ENCODE measurements around the gene HS2ST1.
A peak's percentile ranks its signal among the peaks of the same experiment; 100 is the strongest.

The HS2ST1 gene

GRCh38 chr1:87108814-87109411, 194.5 kb downstream of the HS2ST1 start:
- CTCF ChIA-PET, result interaction anchor here (0.5 to 0.7 kb wide), 3 partner anchors 207 to 1547 kb away, joined by 3 to 5 read pairs (median 4); no protein-coding TSS in a partner anchor
- POLR2A ChIA-PET (ENCODE audit: low non-redundant PET), result no interaction called here
- H3K27ac ChIP-seq, result no peak overlapping the region
- DNase-seq (ENCODE audit: low spot score), result no peak
- TF ChIP-seq CTCF (conservative IDR thresholded peaks at IDR 0.05; ENCODE audit: low read depth), result no peak

DNA sequence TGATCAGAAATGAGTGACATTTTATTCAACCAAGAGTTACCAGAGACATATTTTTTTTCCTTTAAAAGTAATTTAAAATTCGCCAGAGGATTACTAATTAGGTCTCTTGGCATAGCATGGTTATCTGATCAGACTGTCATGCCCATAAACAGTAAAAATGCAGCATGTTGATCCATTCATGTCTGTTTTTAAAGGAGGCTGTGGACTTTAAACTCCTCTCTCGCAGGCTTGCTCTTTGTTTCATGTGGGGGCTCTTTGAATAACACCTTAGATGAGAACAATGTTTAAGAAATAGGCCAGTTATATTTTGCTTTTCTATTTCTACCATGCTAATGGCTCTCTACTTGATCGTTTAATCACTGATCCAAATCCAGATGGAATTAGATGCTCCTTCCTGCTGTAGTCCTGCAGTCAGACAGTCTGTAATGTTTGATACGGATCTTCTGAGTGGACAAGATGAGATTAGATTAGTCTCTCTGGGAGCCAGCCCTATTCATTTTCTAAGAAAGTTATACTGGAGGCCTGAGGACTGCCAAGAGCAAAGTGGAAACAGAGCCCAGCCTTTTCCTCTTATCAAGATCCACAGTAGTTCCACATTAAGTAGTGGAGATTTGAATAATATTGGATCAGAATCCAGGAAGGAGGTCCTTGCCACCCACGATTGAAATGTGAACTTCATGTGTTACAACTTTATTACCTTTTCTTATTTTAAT, 197.4 kb downstream of the HS2ST1 start:
- ChIA-PET POLR2A (ENCODE audit: low non-redundant PET) (no interaction called here), CTCF (no interaction called here)
- no peak for TF ChIP-seq CTCF (conservative IDR thresholded peaks at IDR 0.05; ENCODE audit: low read depth)
- DNase-seq (ENCODE audit: low spot score), result no peak
- H3K27ac ChIP-seq, result no peak overlapping the region

DNA sequence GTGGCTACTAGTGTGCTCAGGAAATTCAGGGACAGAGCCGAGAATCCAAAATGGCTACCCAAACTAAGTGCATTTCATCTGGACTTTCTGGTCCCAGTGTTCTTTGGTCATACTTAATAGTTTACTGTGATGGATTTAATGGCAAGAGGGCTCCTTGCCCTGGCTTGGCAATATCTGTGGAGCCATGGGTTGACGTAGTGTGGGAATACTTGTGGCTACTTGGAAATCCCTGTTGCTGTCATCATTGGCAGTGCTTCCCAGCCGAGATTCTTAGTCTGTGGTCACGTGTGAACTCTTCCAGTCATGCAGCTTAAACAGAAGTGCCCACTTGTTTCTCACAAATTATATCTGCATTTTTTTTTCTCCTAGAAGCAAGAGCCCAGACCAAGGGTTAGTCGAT, 198.9 kb downstream of the HS2ST1 start:
- no peak for DNase-seq (ENCODE audit: low spot score)
- ChIA-PET POLR2A (ENCODE audit: low non-redundant PET) (no interaction called here), CTCF (no interaction called here)
- no peak for TF ChIP-seq CTCF (conservative IDR thresholded peaks at IDR 0.05; ENCODE audit: low read depth)
- H3K27ac ChIP-seq, result no peak overlapping the region

GRCh38 chr1:87115317-87115890, 201.0 kb downstream of the HS2ST1 start:
- no peak for TF ChIP-seq CTCF (conservative IDR thresholded peaks at IDR 0.05; ENCODE audit: low read depth)
- no peak overlapping the region for H3K27ac ChIP-seq
- peak; percentile 62 for DNase-seq (ENCODE audit: low spot score)
- ChIA-PET POLR2A (ENCODE audit: low non-redundant PET) (no interaction called here), CTCF (no interaction called here)

DNA sequence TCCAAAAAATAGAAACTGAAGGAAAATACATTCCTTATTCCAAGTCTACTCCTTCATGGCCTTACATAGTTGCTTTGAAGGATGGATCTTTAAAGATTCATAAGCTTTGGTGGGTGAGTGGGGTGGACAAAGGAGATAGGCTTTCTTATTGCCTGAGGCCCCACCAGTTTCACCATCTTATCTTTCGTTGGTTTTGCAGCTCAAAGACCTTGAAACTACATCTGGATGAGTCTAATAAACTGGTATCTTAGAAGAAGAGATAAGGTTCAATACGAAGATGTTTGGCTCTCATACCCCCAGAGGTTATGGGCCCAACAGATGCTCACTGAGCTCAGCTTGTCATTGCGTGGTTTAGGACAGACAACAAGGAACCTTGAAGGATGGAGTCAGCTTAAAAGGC, 201.5 kb downstream of the HS2ST1 start:
- no peak overlapping the region for H3K27ac ChIP-seq
- ChIA-PET POLR2A (ENCODE audit: low non-redundant PET) (no interaction called here), CTCF (no interaction called here)
- no peak for TF ChIP-seq CTCF (conservative IDR thresholded peaks at IDR 0.05; ENCODE audit: low read depth)
- DNase-seq (ENCODE audit: low spot score), result no peak

DNA sequence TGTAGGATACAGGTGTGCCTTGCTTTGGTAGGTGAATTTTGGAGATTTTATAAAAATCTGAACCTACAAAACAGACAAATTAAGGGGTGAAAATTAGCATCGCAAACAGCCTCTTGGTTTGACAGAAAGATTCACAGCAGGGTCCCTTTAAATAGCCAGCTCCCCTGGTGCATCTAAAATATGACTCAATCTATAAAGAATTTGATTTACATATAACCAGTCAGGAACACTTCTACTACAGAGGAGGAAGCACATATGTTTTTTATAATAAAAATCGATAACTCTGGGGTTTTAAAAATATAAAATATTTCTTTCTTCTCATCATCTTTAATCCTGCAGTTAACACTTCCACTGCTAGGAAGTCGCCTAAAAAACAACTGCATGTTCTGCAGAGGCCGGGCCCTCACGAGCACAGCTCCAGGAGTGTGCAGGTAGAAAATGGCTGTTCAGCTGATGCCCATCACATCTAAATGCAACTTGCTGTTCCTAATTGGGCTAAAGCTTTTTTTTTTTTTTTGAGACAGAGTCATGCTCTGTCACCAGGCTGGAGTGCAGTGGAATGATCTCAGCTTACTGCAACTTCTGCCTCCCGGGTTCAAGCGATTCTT, 203.4 kb downstream of the HS2ST1 start:
- no peak for TF ChIP-seq CTCF (conservative IDR thresholded peaks at IDR 0.05; ENCODE audit: low read depth)
- peak; percentile 30 for DNase-seq (ENCODE audit: low spot score)
- no peak overlapping the region for H3K27ac ChIP-seq
- ChIA-PET POLR2A (ENCODE audit: low non-redundant PET) (no interaction called here), CTCF (interaction anchor here (0.5 kb wide), 1 partner anchor 11 kb away, joined by 4 read pairs; no protein-coding TSS in a partner anchor)
